Activated CD4-positive, alpha-beta T cell treated with anti-CD3 and anti-CD28 coated beads for 4 hours (primary cell): ENCODE data around the gene BRINP2.

Source experiments
- DNase-seq, 2 donors: peaks; one replicate each; pipeline ENCODE4 v3.0.0-alpha.2; 2020

BRINP2 gene

DNA sequence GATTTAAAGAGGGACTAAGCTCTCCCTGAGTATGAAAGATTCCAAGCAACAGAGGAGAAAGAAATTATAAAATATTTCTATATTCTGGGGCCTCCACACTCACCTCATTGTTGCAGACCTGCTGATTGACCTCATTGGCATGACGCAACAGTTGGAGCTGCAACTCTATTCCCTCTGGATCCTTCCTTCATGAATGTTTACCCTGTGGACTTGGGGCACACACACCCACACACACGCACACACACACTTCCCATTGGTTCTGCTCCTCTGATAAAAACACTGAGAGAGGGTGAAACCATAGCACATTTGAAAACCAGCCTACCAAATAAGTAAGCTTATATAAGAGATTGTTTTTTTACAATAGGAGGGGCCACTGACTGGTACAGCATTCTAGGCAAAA, 159.1 kb downstream of the BRINP2 start:
- DNase-seq, result no peak
